ENCODE results near the gene NFAM1. TPM values are rescaled to one million over a fixed set of nuclear protein-coding genes. Genes with fewer than 3 reads are reported as not detected.

The NFAM1 gene
- total and polyA plus RNA-seq, 9 donors: 0.36 to 3.5 (median 0.91) TPM

DNA sequence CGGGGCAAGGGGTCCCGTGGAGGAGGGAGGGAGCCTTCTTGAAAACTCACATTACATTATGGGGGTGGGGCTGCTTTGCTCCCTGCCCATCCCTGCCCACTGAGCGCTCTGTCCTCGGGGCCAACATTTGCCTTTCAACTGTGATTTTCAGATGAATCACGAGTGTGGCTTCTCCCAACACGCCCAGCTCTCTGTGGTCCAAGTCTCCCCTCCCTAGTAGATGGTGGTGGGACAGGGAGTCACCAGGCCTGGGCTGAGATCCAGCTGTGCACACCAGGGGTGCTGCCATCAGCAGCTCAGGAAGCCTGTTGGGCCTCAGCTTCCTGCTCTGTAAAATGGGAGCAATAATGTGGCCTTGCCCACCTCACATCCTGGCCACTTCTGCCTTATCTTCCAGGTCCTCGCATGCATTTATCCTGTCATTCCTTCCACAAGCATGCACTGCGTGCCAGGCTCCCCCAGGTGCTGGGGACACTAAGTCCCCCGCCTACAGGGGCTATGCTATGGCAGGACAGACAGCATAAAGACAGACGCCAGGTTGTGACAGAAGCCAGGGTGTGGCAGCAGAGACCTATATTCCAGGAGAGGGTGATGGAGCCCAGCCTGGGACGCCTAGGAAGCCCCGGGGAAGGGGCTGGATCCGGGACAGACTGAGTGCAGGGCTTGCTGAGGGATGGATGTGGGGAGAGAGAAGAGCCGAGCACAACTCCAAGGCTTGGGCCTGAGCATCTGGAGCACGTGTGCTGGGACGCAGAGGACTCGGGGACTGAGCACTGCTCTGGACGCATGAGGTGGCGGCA, 30.5 kb downstream of the NFAM1 start:
- DNase-seq: no peak
- Histone ChIP-seq H3K9me3 (no peaks in the 10 kb centered on the region), H3K27me3 (no peaks in the 10 kb centered on the region), H3K4me1 (ENCODE audit: insufficient read depth) (no peaks in the 10 kb centered on the region), H3K4me3 (no peak overlapping the region), H3K27ac (no peak overlapping the region), H3K36me3 (no peaks in the 10 kb centered on the region)
- intact Hi-C loops (cut with DNase I): no loop called here
- TF ChIP-seq, protein P1, sequence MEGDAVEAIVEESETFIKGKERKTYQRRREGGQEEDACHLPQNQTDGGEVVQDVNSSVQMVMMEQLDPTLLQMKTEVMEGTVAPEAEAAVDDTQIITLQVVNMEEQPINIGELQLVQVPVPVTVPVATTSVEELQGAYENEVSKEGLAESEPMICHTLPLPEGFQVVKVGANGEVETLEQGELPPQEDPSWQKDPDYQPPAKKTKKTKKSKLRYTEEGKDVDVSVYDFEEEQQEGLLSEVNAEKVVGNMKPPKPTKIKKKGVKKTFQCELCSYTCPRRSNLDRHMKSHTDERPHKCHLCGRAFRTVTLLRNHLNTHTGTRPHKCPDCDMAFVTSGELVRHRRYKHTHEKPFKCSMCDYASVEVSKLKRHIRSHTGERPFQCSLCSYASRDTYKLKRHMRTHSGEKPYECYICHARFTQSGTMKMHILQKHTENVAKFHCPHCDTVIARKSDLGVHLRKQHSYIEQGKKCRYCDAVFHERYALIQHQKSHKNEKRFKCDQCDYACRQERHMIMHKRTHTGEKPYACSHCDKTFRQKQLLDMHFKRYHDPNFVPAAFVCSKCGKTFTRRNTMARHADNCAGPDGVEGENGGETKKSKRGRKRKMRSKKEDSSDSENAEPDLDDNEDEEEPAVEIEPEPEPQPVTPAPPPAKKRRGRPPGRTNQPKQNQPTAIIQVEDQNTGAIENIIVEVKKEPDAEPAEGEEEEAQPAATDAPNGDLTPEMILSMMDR (IDR thresholded peaks at IDR 0.05): no peak
- TF ChIP-seq EP300 (IDR thresholded peaks at IDR 0.05): no peak
- TF ChIP-seq POLR2A (IDR thresholded peaks at IDR 0.05): no peak
- 79 to 81% (median 81%) methylated on average over 19 of the region's 19 CpGs for WGBS, 3 donors

DNA sequence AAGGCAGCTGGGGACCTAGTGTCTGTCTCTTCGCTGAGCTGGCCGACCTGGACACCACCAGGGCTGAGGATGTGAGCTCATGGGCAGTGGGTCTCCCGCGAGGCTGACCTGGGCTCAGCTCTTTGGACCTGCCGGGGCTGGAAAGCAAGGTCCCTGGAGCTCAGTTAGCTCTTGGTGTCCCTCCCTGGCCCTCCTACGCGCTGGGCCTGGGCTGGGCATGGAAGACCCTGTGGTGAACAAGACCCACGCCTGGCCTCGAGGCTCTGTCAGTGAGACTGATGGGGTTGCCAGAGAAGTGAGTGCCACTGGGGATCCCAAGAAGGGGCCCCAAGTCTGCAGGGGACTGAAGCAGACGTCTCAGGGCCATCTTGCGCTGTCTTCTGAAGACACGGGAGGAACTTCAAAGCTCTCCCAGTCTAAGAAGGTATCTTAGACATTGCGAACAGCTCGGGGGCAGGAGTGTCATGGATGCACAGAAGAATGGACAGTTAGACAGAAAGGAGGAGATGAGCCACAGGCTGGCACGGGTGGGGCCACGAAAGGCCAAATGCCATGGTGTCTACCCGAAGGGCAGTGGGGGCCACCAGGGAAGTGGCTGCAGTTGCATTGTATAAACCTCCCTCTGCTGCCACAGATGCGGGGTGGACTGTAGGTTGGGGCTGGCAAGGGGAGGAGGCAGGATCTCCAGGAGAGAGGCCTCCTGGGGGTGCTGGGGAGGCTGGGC, 31.2 kb downstream of the NFAM1 start:
- no peak overlapping the region for H3K27ac ChIP-seq
- no peaks in the 10 kb centered on the region for H3K4me1 ChIP-seq (ENCODE audit: insufficient read depth)
- no peak for DNase-seq
- TF ChIP-seq POLR2A (IDR thresholded peaks at IDR 0.05) (no peak), EP300 (IDR thresholded peaks at IDR 0.05) (no peak)
- TF ChIP-seq, protein P1 (IDR thresholded peaks at IDR 0.05): no peak
- H3K4me3 ChIP-seq: no peak overlapping the region
- H3K9me3 ChIP-seq: no peaks in the 10 kb centered on the region
- H3K27me3 ChIP-seq: no peaks in the 10 kb centered on the region
- H3K36me3 ChIP-seq: no peaks in the 10 kb centered on the region
- intact Hi-C loops (cut with DNase I): no loop called here
- 81 to 85% (median 85%) methylated on average over 18 of the region's 18 CpGs for WGBS, 3 donors

DNA sequence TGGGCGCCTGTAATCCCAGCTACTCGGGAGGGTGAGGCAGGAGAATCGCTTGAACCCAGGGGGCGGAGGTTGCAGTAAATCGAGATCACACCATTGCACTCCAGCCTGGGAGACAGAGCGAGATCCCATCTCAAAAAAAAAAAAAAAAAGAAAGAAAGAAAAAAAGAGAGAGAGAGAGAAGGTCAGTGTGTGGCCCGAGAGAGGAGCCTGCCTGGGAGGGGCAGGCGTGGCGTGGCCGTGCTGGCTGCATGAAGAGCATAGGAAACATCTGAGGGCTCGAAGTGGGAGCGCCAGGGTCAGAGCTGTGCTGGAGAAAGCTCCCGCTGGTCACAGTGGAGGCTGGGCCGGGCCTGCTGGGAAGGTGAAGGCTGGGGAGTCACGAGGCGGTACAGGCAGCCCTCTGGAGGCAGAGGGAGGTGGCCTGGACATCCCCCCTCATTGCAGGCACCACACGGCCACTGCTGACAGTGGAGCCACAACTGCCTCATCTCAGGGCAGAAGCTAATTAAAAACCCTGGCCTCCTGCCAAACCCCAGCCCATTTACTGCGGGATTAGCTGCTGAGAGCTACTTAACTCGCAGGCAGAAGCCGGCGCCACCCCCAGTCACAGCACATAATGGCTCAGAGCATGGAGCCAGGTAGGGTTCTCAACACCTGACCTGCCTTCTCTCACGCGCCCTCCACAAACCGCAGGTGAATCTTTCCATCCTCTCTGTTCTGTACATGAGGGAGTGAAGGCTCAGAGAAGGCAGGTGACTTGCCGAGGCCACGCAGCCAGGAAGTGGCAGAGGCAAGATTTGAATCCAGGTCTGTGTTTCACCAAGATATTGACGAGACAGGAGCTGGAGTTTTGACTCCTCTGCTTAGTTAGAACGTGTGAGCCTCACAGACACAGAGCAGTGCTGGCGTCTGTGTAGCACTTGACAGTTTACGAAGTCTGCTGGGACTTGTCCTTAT, 32.6 kb downstream of the NFAM1 start:
- TF ChIP-seq, protein P1 (IDR thresholded peaks at IDR 0.05): no peak
- TF ChIP-seq POLR2A (IDR thresholded peaks at IDR 0.05) (no peak), EP300 (IDR thresholded peaks at IDR 0.05) (no peak)
- H3K27me3 ChIP-seq: no peaks in the 10 kb centered on the region
- 57 to 60% (median 58%) methylated on average over 30 of the region's 30 CpGs for WGBS, 3 donors
- H3K36me3 ChIP-seq: no peaks in the 10 kb centered on the region
- no peak overlapping the region for H3K4me3 ChIP-seq
- intact Hi-C loops (cut with DNase I): no loop called here
- DNase-seq: peak in 2 of 5 donors; percentile 27 to 40
- H3K4me1 ChIP-seq (ENCODE audit: insufficient read depth): no peaks in the 10 kb centered on the region
- no peaks in the 10 kb centered on the region for H3K9me3 ChIP-seq
- H3K27ac ChIP-seq: no peak overlapping the region
